GM20431 (cell line): ENCODE data around the gene BCAN.

Experiments
- in situ Hi-C: fragments of 300-500 bp; cut with MseI, MboI; formaldehyde crosslinking; loops from one replicate; pipeline ENCODE4 v1.15.0; 2020; ENCODE audit warnings: low sequenced_read_pairs; ENCODE audit not compliant: unreplicated experiment

BCAN gene

GRCh38 chr1:156692441-156692924 lies 50.6 kb downstream of the BCAN start:
- in situ Hi-C loops: no loop called here

- in situ Hi-C loops: no loop called here
Measured at GRCh38 chr1:156692925-156693847, 51.3 kb downstream of the BCAN start.

GRCh38 chr1:156693848-156694689 lies 52.2 kb downstream of the BCAN start:
- in situ Hi-C loops: no loop called here

- in situ Hi-C loops: no loop called here
Measured at GRCh38 chr1:156694690-156694962, 52.7 kb downstream of the BCAN start.

- in situ Hi-C loops: no loop called here
Measured at GRCh38 chr1:156696755-156697154, 54.8 kb downstream of the BCAN start.

GRCh38 chr1:156697481-156697880 lies 55.6 kb downstream of the BCAN start:
- in situ Hi-C loops: no loop called here

GRCh38 chr1:156698995-156699394 lies 57.1 kb downstream of the BCAN start:
- in situ Hi-C loops: no loop called here

GRCh38 chr1:156700736-156701531 lies 59.0 kb downstream of the BCAN start:
- in situ Hi-C loops: no loop called here

GRCh38 chr1:156703336-156703735 lies 61.4 kb downstream of the BCAN start:
- in situ Hi-C loops: no loop called here

- in situ Hi-C loops: no loop called here
Measured at GRCh38 chr1:156703741-156704140, 61.8 kb downstream of the BCAN start.

GRCh38 chr1:156704166-156704711 lies 62.3 kb downstream of the BCAN start:
- in situ Hi-C loops: no loop called here

GRCh38 chr1:156704930-156705320 lies 63.0 kb downstream of the BCAN start:
- in situ Hi-C loops: no loop called here

GRCh38 chr1:156705321-156705917 lies 63.5 kb downstream of the BCAN start, which contains the start of gene CRABP2:
Gene CRABP2, minus strand, starts transcription at chr1:156705583. Its CDS starts 137 bp downstream, at chr1:156705446.
- in situ Hi-C loops: no loop called here

GRCh38 chr1:156705918-156706656 lies 64.2 kb downstream of the BCAN start:
- in situ Hi-C loops: no loop called here

GRCh38 chr1:156706657-156707416 lies 64.9 kb downstream of the BCAN start:
- in situ Hi-C loops: no loop called here

- in situ Hi-C loops: no loop called here
Measured at GRCh38 chr1:156707417-156708217, 65.7 kb downstream of the BCAN start.

GRCh38 chr1:156708218-156708661 lies 66.3 kb downstream of the BCAN start:
- in situ Hi-C loops: no loop called here
